ENCODE results near the gene C10orf67. TPM values are rescaled to one million over a fixed set of nuclear protein-coding genes. Genes with fewer than 3 reads are reported as not detected.

C10orf67 gene
- total and polyA plus RNA-seq, 2 donors (not counting 1 experiment from before 2014, with no cell fraction given) = not detected

DNA sequence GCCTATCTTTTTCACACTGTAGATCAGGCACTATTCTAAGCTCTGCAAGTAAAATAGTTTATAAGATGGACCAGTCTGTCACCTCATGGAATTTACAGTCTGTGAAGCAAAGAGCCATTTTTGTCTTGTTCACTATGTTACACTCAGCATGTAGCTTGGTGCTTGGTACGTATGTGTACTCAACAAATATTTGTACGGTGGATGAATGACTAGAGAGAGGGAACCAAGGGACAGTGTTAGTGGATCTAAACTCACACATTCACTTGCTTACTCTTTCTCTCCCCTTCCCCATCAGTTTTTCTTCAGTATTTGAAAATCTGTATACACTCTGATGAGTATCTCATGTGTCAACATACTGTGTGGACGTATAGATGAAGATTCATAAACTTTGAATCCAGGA is 106.6 kb downstream of the C10orf67 start:
- TF ChIP-seq, protein P1, sequence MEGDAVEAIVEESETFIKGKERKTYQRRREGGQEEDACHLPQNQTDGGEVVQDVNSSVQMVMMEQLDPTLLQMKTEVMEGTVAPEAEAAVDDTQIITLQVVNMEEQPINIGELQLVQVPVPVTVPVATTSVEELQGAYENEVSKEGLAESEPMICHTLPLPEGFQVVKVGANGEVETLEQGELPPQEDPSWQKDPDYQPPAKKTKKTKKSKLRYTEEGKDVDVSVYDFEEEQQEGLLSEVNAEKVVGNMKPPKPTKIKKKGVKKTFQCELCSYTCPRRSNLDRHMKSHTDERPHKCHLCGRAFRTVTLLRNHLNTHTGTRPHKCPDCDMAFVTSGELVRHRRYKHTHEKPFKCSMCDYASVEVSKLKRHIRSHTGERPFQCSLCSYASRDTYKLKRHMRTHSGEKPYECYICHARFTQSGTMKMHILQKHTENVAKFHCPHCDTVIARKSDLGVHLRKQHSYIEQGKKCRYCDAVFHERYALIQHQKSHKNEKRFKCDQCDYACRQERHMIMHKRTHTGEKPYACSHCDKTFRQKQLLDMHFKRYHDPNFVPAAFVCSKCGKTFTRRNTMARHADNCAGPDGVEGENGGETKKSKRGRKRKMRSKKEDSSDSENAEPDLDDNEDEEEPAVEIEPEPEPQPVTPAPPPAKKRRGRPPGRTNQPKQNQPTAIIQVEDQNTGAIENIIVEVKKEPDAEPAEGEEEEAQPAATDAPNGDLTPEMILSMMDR (IDR thresholded peaks at IDR 0.05) = no peak
- no peak for TF ChIP-seq EZH2 (IDR thresholded peaks at IDR 0.05; ENCODE audit: borderline replicate concordance, insufficient read depth, low read depth, low read length, poor library complexity, severe bottlenecking)
- DNase-seq = no peak
- CTCF ChIA-PET = no interaction called here
- H2AFZ ChIP-seq (ENCODE audit: insufficient read depth, low read depth, low read length, poor library complexity, severe bottlenecking) = no peak overlapping the region
- no peak overlapping the region for H3K9ac ChIP-seq (ENCODE audit: low read length)
- intact Hi-C loops (cut with micrococcal nuclease) = no loop called here
- no peak overlapping the region for H3K4me3 ChIP-seq (ENCODE audit: control extremely low read depth in 1 of 5, extremely low read depth in 1 of 5, insufficient read depth in 1 of 5, low read depth in 2 of 5, low read length in 4 of 5)
- H3K4me1 ChIP-seq (ENCODE audit: control insufficient read depth in 2 of 2, insufficient read depth in 2 of 2, low read length in 2 of 2) = no peaks in the 10 kb centered on the region
- no peak overlapping the region for H3K27ac Mint-ChIP-seq
- no peak for ATAC-seq (ENCODE audit: low read depth)
- H3K36me3 ChIP-seq (replicated peaks in 1 of 2; ENCODE audit: control extremely low read depth in 1 of 2, control insufficient read depth in 1 of 2, extremely low read depth in 1 of 2, insufficient read depth in 2 of 2, low read length in 1 of 2) = no peaks in the 10 kb centered on the region
- H3K4me1 Mint-ChIP-seq = no peaks in the 10 kb centered on the region
- H3K27me3 Mint-ChIP-seq = peaks cover 4% of the 10 kb centered on the region
- H4K20me1 ChIP-seq (ENCODE audit: control insufficient read depth, insufficient read depth, low read length, poor library complexity, severe bottlenecking) = no peaks in the 10 kb centered on the region
- 78% methylated on average over 1 of the region's 3 CpGs for WGBS (ENCODE audit: insufficient coverage)
- no peaks in the 10 kb centered on the region for H3K27me3 ChIP-seq (replicated peaks in 1 of 4; ENCODE audit: control extremely low read depth in 1 of 4, control insufficient read depth in 3 of 4, insufficient read depth in 4 of 4, low read length in 3 of 4)
- H3K9me3 Mint-ChIP-seq (ENCODE audit: insufficient read depth) = peaks cover 2% of the 10 kb centered on the region
- no peak overlapping the region for H3K4me3 Mint-ChIP-seq
- POLR2A ChIA-PET = no interaction called here
- H3K79me2 ChIP-seq (ENCODE audit: control insufficient read depth, insufficient read depth, low read length) = no peaks in the 10 kb centered on the region
- no peak overlapping the region for H3K4me2 ChIP-seq (replicated peaks; ENCODE audit: low read depth, low read length, poor library complexity, severe bottlenecking)
- peaks cover 0 to 6% (median 0%) of the 10 kb centered on the region in 3 donors for H3K9me3 ChIP-seq (ENCODE audit: control extremely low read depth in 1 of 3, control insufficient read depth in 2 of 3, insufficient read depth in 1 of 3, low read length in 2 of 3)
- H3K27ac ChIP-seq (ENCODE audit: low read length in 2 of 2) = no peak overlapping the region

DNA sequence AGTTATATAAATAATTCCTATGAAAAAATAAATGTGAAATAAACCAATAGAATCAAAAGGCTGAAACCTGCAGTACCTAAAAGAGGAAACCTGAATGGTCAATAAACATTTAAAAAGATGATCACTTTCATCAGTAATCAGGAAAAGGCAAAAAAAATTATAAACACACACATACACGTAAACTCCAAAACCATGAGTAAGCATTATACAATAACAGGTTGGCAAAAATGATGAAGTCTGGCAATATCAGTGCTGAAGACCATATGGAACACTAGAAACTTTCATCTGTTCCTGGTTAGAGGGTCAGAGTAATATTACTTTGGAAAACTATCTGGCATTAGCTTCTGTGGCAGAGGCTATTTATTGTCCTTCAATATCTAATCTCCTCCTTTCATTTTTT is 114.0 kb downstream of the C10orf67 start:
- Histone ChIP-seq H3K27ac (ENCODE audit: low read length in 2 of 2) (no peak overlapping the region), H3K4me3 (ENCODE audit: control extremely low read depth in 1 of 5, extremely low read depth in 1 of 5, insufficient read depth in 1 of 5, low read depth in 2 of 5, low read length in 4 of 5) (no peak overlapping the region), H3K79me2 (ENCODE audit: control insufficient read depth, insufficient read depth, low read length) (no peaks in the 10 kb centered on the region), H3K27me3 (replicated peaks in 1 of 4; ENCODE audit: control extremely low read depth in 1 of 4, control insufficient read depth in 3 of 4, insufficient read depth in 4 of 4, low read length in 3 of 4) (no peaks in the 10 kb centered on the region), H3K9ac (ENCODE audit: low read length) (no peak overlapping the region), H3K36me3 (replicated peaks in 1 of 2; ENCODE audit: control extremely low read depth in 1 of 2, control insufficient read depth in 1 of 2, extremely low read depth in 1 of 2, insufficient read depth in 2 of 2, low read length in 1 of 2) (no peaks in the 10 kb centered on the region), H3K9me3 (ENCODE audit: control extremely low read depth in 1 of 3, control insufficient read depth in 2 of 3, insufficient read depth in 1 of 3, low read length in 2 of 3) (no peaks in the 10 kb centered on the region), H3K4me1 (ENCODE audit: control insufficient read depth in 2 of 2, insufficient read depth in 2 of 2, low read length in 2 of 2) (no peaks in the 10 kb centered on the region), H2AFZ (ENCODE audit: insufficient read depth, low read depth, low read length, poor library complexity, severe bottlenecking) (no peak overlapping the region), H4K20me1 (ENCODE audit: control insufficient read depth, insufficient read depth, low read length, poor library complexity, severe bottlenecking) (no peaks in the 10 kb centered on the region), H3K4me2 (replicated peaks; ENCODE audit: low read depth, low read length, poor library complexity, severe bottlenecking) (no peak overlapping the region)
- no peaks in the 10 kb centered on the region for H3K9me3 Mint-ChIP-seq (ENCODE audit: insufficient read depth)
- no peak overlapping the region for H3K27ac Mint-ChIP-seq
- H3K4me1 Mint-ChIP-seq = no peaks in the 10 kb centered on the region
- CTCF ChIA-PET = no interaction called here
- ATAC-seq (ENCODE audit: low read depth) (no peak), DNase-seq (no peak)
- intact Hi-C loops (cut with micrococcal nuclease) = no loop called here
- H3K4me3 Mint-ChIP-seq = no peak overlapping the region
- H3K27me3 Mint-ChIP-seq = peaks cover 3% of the 10 kb centered on the region
- no CpG with 5 or more reads among the region's 1 CpG for WGBS (ENCODE audit: insufficient coverage)
- POLR2A ChIA-PET = no interaction called here
- TF ChIP-seq EZH2 (IDR thresholded peaks at IDR 0.05; ENCODE audit: borderline replicate concordance, insufficient read depth, low read depth, low read length, poor library complexity, severe bottlenecking) = no peak
- TF ChIP-seq, protein P1 (IDR thresholded peaks at IDR 0.05) = no peak
